GM12891 (cell line): ENCODE data around the gene FNBP1.

Source experiments
- DNase-seq: peaks from one replicate; pipeline ENCODE4 v3.0.0; 2011; ENCODE audit warnings: low spot score; ENCODE audit not compliant: insufficient read length
- FAIRE-seq: peaks from 2 replicates; lab custom pipeline; 2011; peaks lifted over from hg19 to GRCh38; lab: Jason Lieb, UNC
- PAX5 ChIP-seq: IDR thresholded peaks from 2 replicates; pipeline ENCODE4 v1.6.1; 2011; ENCODE audit warnings: low read length, moderate library complexity, mild to moderate bottlenecking; ENCODE audit not compliant: insufficient read depth, severe bottlenecking
- POLR2A ChIP-seq: IDR thresholded peaks from 2 replicates; pipeline ENCODE4 v1.6.1; 2011; ENCODE audit warnings: low read depth, low read length, control low read depth
- POLR2AphosphoS5 ChIP-seq: IDR thresholded peaks from 2 replicates; pipeline ENCODE4 v1.6.1; 2011; ENCODE audit warnings: low read depth, low read length, control low read depth
- POU2F2 ChIP-seq: IDR thresholded peaks from 2 replicates; pipeline ENCODE4 v1.6.1; 2011; ENCODE audit warnings: low read depth, mild to moderate bottlenecking, control low read depth, low read length, moderate library complexity
- SPI1 ChIP-seq: IDR thresholded peaks from 2 replicates; pipeline ENCODE4 v1.6.1; 2011; ENCODE audit warnings: low read depth, low read length, control low read depth
- TAF1 ChIP-seq: IDR thresholded peaks from 2 replicates; pipeline ENCODE4 v1.6.1; 2011; ENCODE audit warnings: low read depth, low read length, control low read depth

Gene FNBP1

GRCh38 chr9:129933185-129934040 lies 109.6 kb downstream of the FNBP1 start:
- DNase-seq (no peak), FAIRE-seq (no peak)
- no peak for TF ChIP-seq POLR2AphosphoS5
- TF ChIP-seq PAX5, result no peak
- no peak for TF ChIP-seq TAF1
- no peak for TF ChIP-seq POU2F2
- no peak for TF ChIP-seq POLR2A
- TF ChIP-seq SPI1, result no peak

GRCh38 chr9:129932303-129933151 lies 110.5 kb downstream of the FNBP1 start:
- DNase-seq, result no peak
- TF ChIP-seq POLR2AphosphoS5, result no peak
- no peak for TF ChIP-seq POU2F2
- no peak for TF ChIP-seq SPI1
- TF ChIP-seq POLR2A, result no peak
- TF ChIP-seq TAF1, result no peak
- TF ChIP-seq PAX5, result no peak
- no peak for FAIRE-seq

- DNase-seq (no peak), FAIRE-seq (no peak)
- no peak for TF ChIP-seq POU2F2
- TF ChIP-seq TAF1, result no peak
- TF ChIP-seq SPI1, result no peak
- no peak for TF ChIP-seq PAX5
- TF ChIP-seq POLR2AphosphoS5, result no peak
- no peak for TF ChIP-seq POLR2A
Measured at GRCh38 chr9:129930743-129931142, 112.2 kb downstream of the FNBP1 start.

GRCh38 chr9:129929496-129930125 lies 113.4 kb downstream of the FNBP1 start:
- FAIRE-seq (no peak), DNase-seq (no peak)
- TF ChIP-seq PAX5, result no peak
- peak; percentile 63; the same call in 1 of the 2 replicates for TF ChIP-seq POLR2A
- TF ChIP-seq SPI1, result no peak
- no peak for TF ChIP-seq TAF1
- TF ChIP-seq POLR2AphosphoS5, result 0 out of 2 replicates have a peak, but pooled peaks have one; percentile 20
- no peak for TF ChIP-seq POU2F2

- FAIRE-seq, result no peak
- no peak for TF ChIP-seq TAF1
- no peak for TF ChIP-seq POU2F2
- TF ChIP-seq POLR2A, result no peak
- TF ChIP-seq SPI1, result no peak
- TF ChIP-seq PAX5, result no peak
- no peak for TF ChIP-seq POLR2AphosphoS5
- DNase-seq, result no peak
Measured at GRCh38 chr9:129923589-129923988, 119.4 kb downstream of the FNBP1 start.

- DNase-seq (no peak), FAIRE-seq (no peak)
- TF ChIP-seq POLR2A (no peak), SPI1 (no peak), POU2F2 (no peak), PAX5 (no peak), TAF1 (no peak), POLR2AphosphoS5 (no peak)
Measured at GRCh38 chr9:129921905-129922304, 121.1 kb downstream of the FNBP1 start.

GRCh38 chr9:129919841-129920240 lies 123.1 kb downstream of the FNBP1 start:
- TF ChIP-seq TAF1 (no peak), PAX5 (no peak), POLR2AphosphoS5 (no peak), POLR2A (no peak), POU2F2 (no peak), SPI1 (0 out of 2 replicates have a peak, but pooled peaks have one; percentile 5)
- DNase-seq (no peak), FAIRE-seq (no peak)

- no peak for TF ChIP-seq POLR2AphosphoS5
- no peak for TF ChIP-seq TAF1
- no peak for TF ChIP-seq SPI1
- TF ChIP-seq PAX5, result no peak
- no peak for TF ChIP-seq POU2F2
- TF ChIP-seq POLR2A, result no peak
- FAIRE-seq (no peak), DNase-seq (no peak)
Measured at GRCh38 chr9:129919277-129919676, 123.7 kb downstream of the FNBP1 start.
